K562 (cell line): Measurements from ENCODE around the gene C1orf167. TPM values are rescaled to one million over a fixed set of nuclear protein-coding genes. Genes with fewer than 3 reads are reported as not detected.
A peak's percentile ranks its signal among the peaks of the same experiment; 100 is the strongest.

Experiments
- CCNT2 ChIP-seq: IDR thresholded peaks from 2 replicates; pipeline ENCODE4 v1.6.1; 2011; ENCODE audit warnings: borderline replicate concordance, low read depth, mild to moderate bottlenecking, moderate library complexity, mixed read lengths, low read length; ENCODE audit not compliant: insufficient read length; ENCODE audit errors: extremely low read depth
- NR3C1 ChIP-seq: sonication (generic); formaldehyde crosslinking; IDR thresholded peaks from 2 replicates; pipeline ENCODE4 v1.8.1; 2022; ENCODE audit warnings: missing genetic modification reagents
- RHOXF2B ChIP-seq: fragments of 250-450 bp; sonication (Bioruptor Pico); conservative IDR thresholded peaks from 2 replicates; pipeline ENCODE4 v1.5.1; 2021
- SAP30 ChIP-seq: fragments of 200-600 bp; sonication (generic); IDR thresholded peaks from 2 replicates; pipeline ENCODE4 v1.6.1; 2012; ENCODE audit warnings: borderline replicate concordance, low read depth, mild to moderate bottlenecking, moderate library complexity, low read length, control low read depth, inconsistent platforms; ENCODE audit not compliant: insufficient read depth, poor library complexity, severe bottlenecking
- SNIP1 ChIP-seq: fragments of 450-650 bp; IDR thresholded peaks from 2 replicates; pipeline ENCODE4 v1.7.1; 2017; ENCODE audit warnings: low read depth, mild to moderate bottlenecking
- SOX6 ChIP-seq: fragments of 450-650 bp; IDR thresholded peaks from 2 replicates; pipeline ENCODE4 v1.6.1; 2014; ENCODE audit warnings: mild to moderate bottlenecking
- TCF3 ChIP-seq: sonication (generic); formaldehyde crosslinking; IDR thresholded peaks from 2 replicates; pipeline ENCODE4 v1.4.0; 2020; ENCODE audit warnings: mild to moderate bottlenecking, missing genetic modification reagents
- ZNF184 ChIP-seq: sonication (generic); formaldehyde crosslinking; IDR thresholded peaks from 2 replicates; pipeline ENCODE4 v1.5.0; 2020; ENCODE audit warnings: missing genetic modification reagents
- polyA plus RNA-seq, 8 experiments: library from polyadenylated mRNA; depleted of rRNA in 4 of 8; stranded (reverse) in 5 of 8; unstranded in 3 of 8; fragments of >200 nt; fragmentation: Nextera tagmentation in 2 of 8; fragmentation: Illumina TruSeq in 1 of 8; extraction: Ambion mirVana in 2 of 8; extraction: Trizol in 1 of 8; gene quantifications; 2 replicates each; pipeline versions ENCODE4 v1.2.1 to v1.2.3, GENCODE V29; 2011 to 2014; ENCODE audit warnings: inconsistent platforms in 1 of 8, missing spikeins in 1 of 8
- total RNA-seq, 7 experiments: library from RNA; depleted of rRNA in 6 of 7; stranded (reverse); fragments of >200 nt in 6 of 7; fragmentation: Illumina TruSeq in 2 of 7; extraction: Trizol in 2 of 7; gene quantifications; 2 replicates each; pipeline versions ENCODE4 v1.2.1 to v1.2.3, GENCODE V29; 2011 to 2021; ENCODE audit warnings: low replicate concordance in 1 of 7
- TF ChIP-seq, protein P1 (sequence below): fragments of 250-450 bp; sonication (Bioruptor Pico); IDR thresholded peaks from 2 replicates; pipeline ENCODE4 v1.8.0; 2022; ENCODE audit warnings: inconsistent platforms
- TF ChIP-seq, protein P2 (sequence below): sonication (generic); formaldehyde crosslinking; IDR thresholded peaks from 2 replicates; pipeline ENCODE4 v1.4.0; 2020; ENCODE audit warnings: mild to moderate bottlenecking, missing genetic modification reagents
- TF ChIP-seq, protein P3 (sequence below): fragments of 450-650 bp; IDR thresholded peaks from 2 replicates; pipeline ENCODE4 v1.6.1; 2017; ENCODE audit warnings: mild to moderate bottlenecking, moderate library complexity
- TF ChIP-seq, protein P4 (sequence below), 2 experiments: fragments of 450-650 bp in 1 of 2; sonication (generic) in 1 of 2; formaldehyde crosslinking in 1 of 2; IDR thresholded peaks; 2 replicates each; pipeline versions ENCODE4 v1.7.1 to v1.9.0; 2016 to 2022; ENCODE audit warnings: inconsistent platforms in 1 of 2, mild to moderate bottlenecking in 1 of 2, missing genetic modification reagents in 1 of 2

Gene C1orf167
- total and polyA plus RNA-seq, 9 of the 15 experiments (the other 6 are each of a cell fraction or from before 2014, with no cell fraction given): 0.22 to 0.86 (median 0.31) TPM; not detected in 2

DNA sequence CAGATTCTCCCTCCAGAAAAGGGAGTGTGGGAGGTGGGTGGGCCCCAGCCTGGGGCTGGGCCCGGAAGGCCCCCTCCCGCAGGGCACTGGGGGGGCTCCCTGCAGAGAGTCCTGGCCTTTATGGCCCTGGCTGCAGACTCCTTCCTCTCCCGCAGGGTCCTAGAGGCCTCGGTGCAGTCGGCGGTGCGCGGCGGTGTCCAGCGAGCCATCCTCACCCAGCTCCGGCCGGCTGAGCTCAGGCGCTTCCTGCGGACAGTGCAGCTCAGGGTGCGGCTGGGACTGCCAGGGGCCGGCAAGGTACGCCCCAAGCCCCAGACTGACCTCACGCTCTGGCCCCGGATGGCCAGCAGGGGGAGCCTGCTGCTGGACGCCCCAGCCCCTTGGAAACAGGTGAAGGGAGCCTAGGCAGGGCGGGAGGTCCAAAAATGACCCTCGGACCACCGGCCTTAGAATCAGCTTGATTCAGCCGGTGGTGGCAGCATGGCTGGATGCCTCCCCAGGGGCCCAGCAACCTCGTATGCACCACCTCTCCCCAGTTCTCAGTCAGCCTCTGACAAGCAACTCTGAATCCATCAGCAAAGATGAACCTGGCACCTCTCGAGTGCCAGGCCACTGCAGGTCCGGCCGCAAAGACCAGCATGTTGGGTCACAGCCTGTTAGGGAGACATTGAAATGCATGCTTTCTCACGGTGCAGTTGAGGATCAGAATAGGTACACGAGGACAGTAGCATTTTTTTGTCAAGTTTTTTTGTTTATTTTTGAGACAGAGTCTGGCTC is 23.2 kb downstream of the C1orf167 start (continued):
- no peak for TF ChIP-seq SNIP1
- no peak for TF ChIP-seq ZNF184 (CRISPR knock-in tag)
- TF ChIP-seq, protein P1, sequence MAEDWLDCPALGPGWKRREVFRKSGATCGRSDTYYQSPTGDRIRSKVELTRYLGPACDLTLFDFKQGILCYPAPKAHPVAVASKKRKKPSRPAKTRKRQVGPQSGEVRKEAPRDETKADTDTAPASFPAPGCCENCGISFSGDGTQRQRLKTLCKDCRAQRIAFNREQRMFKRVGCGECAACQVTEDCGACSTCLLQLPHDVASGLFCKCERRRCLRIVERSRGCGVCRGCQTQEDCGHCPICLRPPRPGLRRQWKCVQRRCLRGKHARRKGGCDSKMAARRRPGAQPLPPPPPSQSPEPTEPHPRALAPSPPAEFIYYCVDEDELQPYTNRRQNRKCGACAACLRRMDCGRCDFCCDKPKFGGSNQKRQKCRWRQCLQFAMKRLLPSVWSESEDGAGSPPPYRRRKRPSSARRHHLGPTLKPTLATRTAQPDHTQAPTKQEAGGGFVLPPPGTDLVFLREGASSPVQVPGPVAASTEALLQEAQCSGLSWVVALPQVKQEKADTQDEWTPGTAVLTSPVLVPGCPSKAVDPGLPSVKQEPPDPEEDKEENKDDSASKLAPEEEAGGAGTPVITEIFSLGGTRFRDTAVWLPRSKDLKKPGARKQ: no peak
- no peak for TF ChIP-seq NR3C1 (CRISPR knock-in tag)
- TF ChIP-seq, protein P2, sequence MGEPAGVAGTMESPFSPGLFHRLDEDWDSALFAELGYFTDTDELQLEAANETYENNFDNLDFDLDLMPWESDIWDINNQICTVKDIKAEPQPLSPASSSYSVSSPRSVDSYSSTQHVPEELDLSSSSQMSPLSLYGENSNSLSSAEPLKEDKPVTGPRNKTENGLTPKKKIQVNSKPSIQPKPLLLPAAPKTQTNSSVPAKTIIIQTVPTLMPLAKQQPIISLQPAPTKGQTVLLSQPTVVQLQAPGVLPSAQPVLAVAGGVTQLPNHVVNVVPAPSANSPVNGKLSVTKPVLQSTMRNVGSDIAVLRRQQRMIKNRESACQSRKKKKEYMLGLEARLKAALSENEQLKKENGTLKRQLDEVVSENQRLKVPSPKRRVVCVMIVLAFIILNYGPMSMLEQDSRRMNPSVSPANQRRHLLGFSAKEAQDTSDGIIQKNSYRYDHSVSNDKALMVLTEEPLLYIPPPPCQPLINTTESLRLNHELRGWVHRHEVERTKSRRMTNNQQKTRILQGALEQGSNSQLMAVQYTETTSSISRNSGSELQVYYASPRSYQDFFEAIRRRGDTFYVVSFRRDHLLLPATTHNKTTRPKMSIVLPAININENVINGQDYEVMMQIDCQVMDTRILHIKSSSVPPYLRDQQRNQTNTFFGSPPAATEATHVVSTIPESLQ (CRISPR knock-in tag): no peak
- no peak; the same call in 1 of the 2 replicates for TF ChIP-seq RHOXF2B (CRISPR knock-in tag)
- peak; percentile 58 for TF ChIP-seq SOX6
- TF ChIP-seq, protein P3, sequence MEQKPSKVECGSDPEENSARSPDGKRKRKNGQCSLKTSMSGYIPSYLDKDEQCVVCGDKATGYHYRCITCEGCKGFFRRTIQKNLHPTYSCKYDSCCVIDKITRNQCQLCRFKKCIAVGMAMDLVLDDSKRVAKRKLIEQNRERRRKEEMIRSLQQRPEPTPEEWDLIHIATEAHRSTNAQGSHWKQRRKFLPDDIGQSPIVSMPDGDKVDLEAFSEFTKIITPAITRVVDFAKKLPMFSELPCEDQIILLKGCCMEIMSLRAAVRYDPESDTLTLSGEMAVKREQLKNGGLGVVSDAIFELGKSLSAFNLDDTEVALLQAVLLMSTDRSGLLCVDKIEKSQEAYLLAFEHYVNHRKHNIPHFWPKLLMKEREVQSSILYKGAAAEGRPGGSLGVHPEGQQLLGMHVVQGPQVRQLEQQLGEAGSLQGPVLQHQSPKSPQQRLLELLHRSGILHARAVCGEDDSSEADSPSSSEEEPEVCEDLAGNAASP: no peak
- no peak for TF ChIP-seq SAP30
- TF ChIP-seq TCF3 (CRISPR knock-in tag): peak; percentile 21; the same call in 1 of the 2 replicates
- peak; percentile 77 for TF ChIP-seq CCNT2
- TF ChIP-seq, protein P4, sequence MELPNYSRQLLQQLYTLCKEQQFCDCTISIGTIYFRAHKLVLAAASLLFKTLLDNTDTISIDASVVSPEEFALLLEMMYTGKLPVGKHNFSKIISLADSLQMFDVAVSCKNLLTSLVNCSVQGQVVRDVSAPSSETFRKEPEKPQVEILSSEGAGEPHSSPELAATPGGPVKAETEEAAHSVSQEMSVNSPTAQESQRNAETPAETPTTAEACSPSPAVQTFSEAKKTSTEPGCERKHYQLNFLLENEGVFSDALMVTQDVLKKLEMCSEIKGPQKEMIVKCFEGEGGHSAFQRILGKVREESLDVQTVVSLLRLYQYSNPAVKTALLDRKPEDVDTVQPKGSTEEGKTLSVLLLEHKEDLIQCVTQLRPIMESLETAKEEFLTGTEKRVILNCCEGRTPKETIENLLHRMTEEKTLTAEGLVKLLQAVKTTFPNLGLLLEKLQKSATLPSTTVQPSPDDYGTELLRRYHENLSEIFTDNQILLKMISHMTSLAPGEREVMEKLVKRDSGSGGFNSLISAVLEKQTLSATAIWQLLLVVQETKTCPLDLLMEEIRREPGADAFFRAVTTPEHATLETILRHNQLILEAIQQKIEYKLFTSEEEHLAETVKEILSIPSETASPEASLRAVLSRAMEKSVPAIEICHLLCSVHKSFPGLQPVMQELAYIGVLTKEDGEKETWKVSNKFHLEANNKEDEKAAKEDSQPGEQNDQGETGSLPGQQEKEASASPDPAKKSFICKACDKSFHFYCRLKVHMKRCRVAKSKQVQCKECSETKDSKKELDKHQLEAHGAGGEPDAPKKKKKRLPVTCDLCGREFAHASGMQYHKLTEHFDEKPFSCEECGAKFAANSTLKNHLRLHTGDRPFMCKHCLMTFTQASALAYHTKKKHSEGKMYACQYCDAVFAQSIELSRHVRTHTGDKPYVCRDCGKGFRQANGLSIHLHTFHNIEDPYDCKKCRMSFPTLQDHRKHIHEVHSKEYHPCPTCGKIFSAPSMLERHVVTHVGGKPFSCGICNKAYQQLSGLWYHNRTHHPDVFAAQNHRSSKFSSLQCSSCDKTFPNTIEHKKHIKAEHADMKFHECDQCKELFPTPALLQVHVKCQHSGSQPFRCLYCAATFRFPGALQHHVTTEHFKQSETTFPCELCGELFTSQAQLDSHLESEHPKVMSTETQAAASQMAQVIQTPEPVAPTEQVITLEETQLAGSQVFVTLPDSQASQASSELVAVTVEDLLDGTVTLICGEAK (IDR thresholded peaks at IDR 0.05): no peak
- TF ChIP-seq, protein P4 (CRISPR knock-in tag; IDR thresholded peaks at IDR 0.05): no peak
